SJCRH30 (cell line): ENCODE measurements around the gene HES2. TPM values are rescaled to one million over a fixed set of nuclear protein-coding genes. Genes with fewer than 3 reads are reported as not detected.

ENCODE experiments used
- DNase-seq, 2 experiments: peaks; one replicate each; pipeline ENCODE4 v3.0.0-alpha.2; 2015 to 2020
- H3K27ac ChIP-seq: fragments of 250-450 bp; sonication (Bioruptor Pico); 2 replicates; pipeline ENCODE4 v1.5.1; 2020; ENCODE audit warnings: mild to moderate bottlenecking, moderate library complexity
- H3K27me3 ChIP-seq: fragments of 250-450 bp; sonication (Bioruptor Pico); 2 replicates; pipeline ENCODE4 v1.5.1; 2020; ENCODE audit warnings: mild to moderate bottlenecking, moderate library complexity
- H3K36me3 ChIP-seq: fragments of 250-450 bp; sonication (Bioruptor Pico); 2 replicates; pipeline ENCODE4 v1.5.1; 2020; ENCODE audit warnings: mild to moderate bottlenecking, moderate library complexity
- H3K4me1 ChIP-seq: fragments of 250-450 bp; sonication (Bioruptor Pico); 2 replicates; pipeline ENCODE4 v1.5.1; 2020; ENCODE audit warnings: mild to moderate bottlenecking, moderate library complexity
- H3K4me3 ChIP-seq: fragments of 250-450 bp; sonication (Bioruptor Pico); 2 replicates; pipeline ENCODE4 v1.5.1; 2020; ENCODE audit warnings: mild to moderate bottlenecking, moderate library complexity
- H3K9me3 ChIP-seq: fragments of 250-450 bp; sonication (Bioruptor Pico); replicated peaks from 2 replicates; pipeline ENCODE4 v1.5.1; 2020; ENCODE audit warnings: mild to moderate bottlenecking, moderate library complexity
- total RNA-seq: library from RNA; depleted of rRNA; stranded (reverse); fragments of >200 nt; shearing (Covaris generic); gene quantifications from 2 replicates; pipeline ENCODE4 v1.2.3, GENCODE V29; 2014; rRNA removed

HES2 gene
- not detected in 2 replicates for total RNA-seq

GRCh38 chr1:6419804-6420453 lies at the start of gene HES2:
TSS of gene HES2 (minus strand) at chr1:6419919. CDS start at chr1:6419820, 99 bp downstream.
- H3K27me3 ChIP-seq, result peaks cover 39% of the 10 kb centered on the region
- H3K9me3 ChIP-seq, result no peaks in the 10 kb centered on the region; the same call in 1 of the 2 replicates
- DNase-seq, result no peak
- H3K4me3 ChIP-seq, result no peak within 1 kb of the TSS
- no peak within 1 kb of the TSS for H3K27ac ChIP-seq
- no peaks in the 10 kb centered on the region for H3K36me3 ChIP-seq
- no peaks in the 10 kb centered on the region for H3K4me1 ChIP-seq

- Histone ChIP-seq H3K27ac (no peak overlapping the region), H3K4me1 (no peaks in the 10 kb centered on the region), H3K9me3 (no peaks in the 10 kb centered on the region), H3K4me3 (no peak overlapping the region), H3K27me3 (no peaks in the 10 kb centered on the region), H3K36me3 (no peaks in the 10 kb centered on the region)
- no peak for DNase-seq
Measured at GRCh38 chr1:6468729-6469461, 49.2 kb upstream of the HES2 start.

GRCh38 chr1:6467744-6468688 lies 48.3 kb upstream of the HES2 start:
- Histone ChIP-seq H3K4me3 (no peak overlapping the region), H3K9me3 (no peaks in the 10 kb centered on the region), H3K27me3 (no peaks in the 10 kb centered on the region), H3K27ac (no peak overlapping the region), H3K36me3 (no peaks in the 10 kb centered on the region), H3K4me1 (no peaks in the 10 kb centered on the region)
- DNase-seq, result no peak

GRCh38 chr1:6467224-6467623 lies 47.5 kb upstream of the HES2 start:
- H3K9me3 ChIP-seq, result no peaks in the 10 kb centered on the region
- no peaks in the 10 kb centered on the region for H3K4me1 ChIP-seq
- no peak overlapping the region for H3K27ac ChIP-seq
- H3K27me3 ChIP-seq, result no peaks in the 10 kb centered on the region
- DNase-seq, result no peak
- H3K4me3 ChIP-seq, result no peak overlapping the region
- no peaks in the 10 kb centered on the region for H3K36me3 ChIP-seq

GRCh38 chr1:6466751-6467150 lies 47.0 kb upstream of the HES2 start:
- no peak overlapping the region for H3K27ac ChIP-seq
- H3K4me1 ChIP-seq, result no peaks in the 10 kb centered on the region
- no peak for DNase-seq
- H3K9me3 ChIP-seq, result no peaks in the 10 kb centered on the region
- H3K27me3 ChIP-seq, result no peaks in the 10 kb centered on the region
- H3K4me3 ChIP-seq, result no peak overlapping the region
- no peaks in the 10 kb centered on the region for H3K36me3 ChIP-seq

GRCh38 chr1:6466023-6466422 lies 46.3 kb upstream of the HES2 start, which contains the start of gene TNFRSF25:
TSS of gene TNFRSF25 (minus strand) at chr1:6466173. CDS start at chr1:6466107, 66 bp downstream.
- no peak within 1 kb of the TSS for H3K4me3 ChIP-seq
- no peaks in the 10 kb centered on the region for H3K27me3 ChIP-seq
- H3K27ac ChIP-seq, result no peak within 1 kb of the TSS
- no peaks in the 10 kb centered on the region for H3K36me3 ChIP-seq
- H3K9me3 ChIP-seq, result no peaks in the 10 kb centered on the region
- no peaks in the 10 kb centered on the region for H3K4me1 ChIP-seq
- no peak for DNase-seq

GRCh38 chr1:6465461-6466005 lies 45.8 kb upstream of the HES2 start:
- H3K9me3 ChIP-seq, result no peaks in the 10 kb centered on the region
- H3K27ac ChIP-seq, result no peak overlapping the region
- H3K36me3 ChIP-seq, result no peaks in the 10 kb centered on the region
- H3K4me1 ChIP-seq, result no peaks in the 10 kb centered on the region
- H3K27me3 ChIP-seq, result no peaks in the 10 kb centered on the region
- no peak for DNase-seq
- no peak overlapping the region for H3K4me3 ChIP-seq

- no peaks in the 10 kb centered on the region for H3K9me3 ChIP-seq
- no peak overlapping the region for H3K4me3 ChIP-seq
- no peaks in the 10 kb centered on the region for H3K27me3 ChIP-seq
- no peak overlapping the region for H3K27ac ChIP-seq
- DNase-seq, result no peak
- H3K36me3 ChIP-seq, result no peaks in the 10 kb centered on the region
- no peaks in the 10 kb centered on the region for H3K4me1 ChIP-seq
Measured at GRCh38 chr1:6464915-6465314, 45.2 kb upstream of the HES2 start.

- Histone ChIP-seq H3K36me3 (no peaks in the 10 kb centered on the region), H3K27me3 (no peaks in the 10 kb centered on the region), H3K9me3 (no peaks in the 10 kb centered on the region), H3K27ac (no peak overlapping the region), H3K4me3 (no peak overlapping the region), H3K4me1 (no peaks in the 10 kb centered on the region)
- DNase-seq, result no peak
Measured at GRCh38 chr1:6464514-6464836, 44.8 kb upstream of the HES2 start.

- H3K4me1 ChIP-seq, result no peaks in the 10 kb centered on the region
- H3K27me3 ChIP-seq, result no peaks in the 10 kb centered on the region
- H3K36me3 ChIP-seq, result no peaks in the 10 kb centered on the region
- no peaks in the 10 kb centered on the region for H3K9me3 ChIP-seq
- no peak for DNase-seq
- H3K4me3 ChIP-seq, result no peak overlapping the region
- H3K27ac ChIP-seq, result no peak overlapping the region
Measured at GRCh38 chr1:6463120-6463412, 43.3 kb upstream of the HES2 start.

GRCh38 chr1:6462412-6463119 lies 42.8 kb upstream of the HES2 start:
- DNase-seq, result no peak
- Histone ChIP-seq H3K36me3 (no peaks in the 10 kb centered on the region), H3K9me3 (no peaks in the 10 kb centered on the region), H3K4me1 (no peaks in the 10 kb centered on the region), H3K27me3 (no peaks in the 10 kb centered on the region), H3K27ac (no peak overlapping the region), H3K4me3 (no peak overlapping the region)

- no peak for DNase-seq
- no peak overlapping the region for H3K27ac ChIP-seq
- H3K4me1 ChIP-seq, result no peaks in the 10 kb centered on the region
- H3K27me3 ChIP-seq, result no peaks in the 10 kb centered on the region
- no peaks in the 10 kb centered on the region for H3K9me3 ChIP-seq
- H3K4me3 ChIP-seq, result no peak overlapping the region
- H3K36me3 ChIP-seq, result no peaks in the 10 kb centered on the region
Measured at GRCh38 chr1:6461538-6462411, 42.1 kb upstream of the HES2 start.

GRCh38 chr1:6461051-6461530 lies 41.4 kb upstream of the HES2 start:
- no peak overlapping the region for H3K4me3 ChIP-seq
- no peaks in the 10 kb centered on the region for H3K36me3 ChIP-seq
- no peaks in the 10 kb centered on the region for H3K9me3 ChIP-seq
- no peaks in the 10 kb centered on the region for H3K4me1 ChIP-seq
- DNase-seq, result no peak
- no peak overlapping the region for H3K27ac ChIP-seq
- H3K27me3 ChIP-seq, result no peaks in the 10 kb centered on the region
